ENCODE results near the gene HUWE1. TPM values are rescaled to one million over a fixed set of nuclear protein-coding genes. Genes with fewer than 3 reads are reported as not detected.

The HUWE1 gene
- total RNA-seq, 4 donors from 2014 or later: 152 to 208 (median 186) TPM

GRCh38 chrX:53606456-53606855 lies 80.1 kb downstream of the HUWE1 start:
- WGBS: 75% methylated on average over 2 of the region's 2 CpGs
- no peaks in the 10 kb centered on the region for H3K9me3 ChIP-seq
- no peak for DNase-seq (ENCODE audit: low spot score in 2 of 2)
- TF ChIP-seq EP300 (IDR thresholded peaks at IDR 0.05) (no peak), CTCF (IDR thresholded peaks at IDR 0.05) (no peak), POLR2AphosphoS5 (IDR thresholded peaks at IDR 0.05) (no peak), POLR2A (IDR thresholded peaks at IDR 0.05) (no peak)
- no peaks in the 10 kb centered on the region for H3K4me1 ChIP-seq
- H3K27ac ChIP-seq: no peak overlapping the region
- peaks cover 39% of the 10 kb centered on the region for H3K36me3 ChIP-seq
- H3K4me3 ChIP-seq: no peak overlapping the region
- no peaks in the 10 kb centered on the region for H3K27me3 ChIP-seq

- Histone ChIP-seq H3K36me3 (peaks cover 46% of the 10 kb centered on the region), H3K9me3 (no peaks in the 10 kb centered on the region), H3K4me3 (no peak overlapping the region), H3K4me1 (no peaks in the 10 kb centered on the region), H3K27me3 (no peaks in the 10 kb centered on the region), H3K27ac (no peak overlapping the region)
- WGBS: 60% methylated on average over 4 of the region's 4 CpGs
- no peak for TF ChIP-seq EP300 (IDR thresholded peaks at IDR 0.05)
- TF ChIP-seq POLR2A (IDR thresholded peaks at IDR 0.05): no peak
- TF ChIP-seq POLR2AphosphoS5 (IDR thresholded peaks at IDR 0.05): no peak
- TF ChIP-seq CTCF (IDR thresholded peaks at IDR 0.05): no peak
- DNase-seq (ENCODE audit: low spot score in 2 of 2): no peak
Measured at GRCh38 chrX:53605004-53605403, 81.5 kb downstream of the HUWE1 start.

- H3K27me3 ChIP-seq: no peaks in the 10 kb centered on the region
- H3K9me3 ChIP-seq: no peaks in the 10 kb centered on the region
- no peaks in the 10 kb centered on the region for H3K4me1 ChIP-seq
- TF ChIP-seq CTCF (IDR thresholded peaks at IDR 0.05) (no peak), POLR2A (IDR thresholded peaks at IDR 0.05) (no peak), POLR2AphosphoS5 (IDR thresholded peaks at IDR 0.05) (no peak), EP300 (IDR thresholded peaks at IDR 0.05) (no peak)
- WGBS: 57% methylated on average over 2 of the region's 2 CpGs
- peaks cover 44% of the 10 kb centered on the region for H3K36me3 ChIP-seq
- no peak overlapping the region for H3K4me3 ChIP-seq
- no peak for DNase-seq (ENCODE audit: low spot score in 2 of 2)
- H3K27ac ChIP-seq: no peak overlapping the region
Measured at GRCh38 chrX:53599781-53600396, 86.6 kb downstream of the HUWE1 start.

GRCh38 chrX:53598169-53598568 lies 88.3 kb downstream of the HUWE1 start:
- Histone ChIP-seq H3K4me3 (no peak overlapping the region), H3K27me3 (no peaks in the 10 kb centered on the region), H3K27ac (no peak overlapping the region), H3K9me3 (no peaks in the 10 kb centered on the region), H3K4me1 (no peaks in the 10 kb centered on the region), H3K36me3 (peaks cover 48% of the 10 kb centered on the region)
- no peak for DNase-seq (ENCODE audit: low spot score in 2 of 2)
- 76% methylated on average over 2 of the region's 2 CpGs for WGBS
- no peak for TF ChIP-seq POLR2AphosphoS5 (IDR thresholded peaks at IDR 0.05)
- no peak for TF ChIP-seq CTCF (IDR thresholded peaks at IDR 0.05)
- TF ChIP-seq EP300 (IDR thresholded peaks at IDR 0.05): no peak
- no peak for TF ChIP-seq POLR2A (IDR thresholded peaks at IDR 0.05)

GRCh38 chrX:53595266-53595810 lies 91.2 kb downstream of the HUWE1 start:
- Histone ChIP-seq H3K4me3 (no peak overlapping the region), H3K4me1 (no peaks in the 10 kb centered on the region), H3K27ac (no peak overlapping the region), H3K36me3 (peaks cover 57% of the 10 kb centered on the region), H3K27me3 (no peaks in the 10 kb centered on the region), H3K9me3 (no peaks in the 10 kb centered on the region)
- WGBS: 82% methylated on average over 7 of the region's 7 CpGs
- DNase-seq (ENCODE audit: low spot score in 2 of 2): no peak
- TF ChIP-seq EP300 (IDR thresholded peaks at IDR 0.05): no peak
- TF ChIP-seq POLR2AphosphoS5 (IDR thresholded peaks at IDR 0.05): no peak
- no peak for TF ChIP-seq POLR2A (IDR thresholded peaks at IDR 0.05)
- no peak for TF ChIP-seq CTCF (IDR thresholded peaks at IDR 0.05)

All from suprapubic skin (tissue), 4 donors.